Frontal cortex (tissue), 1 donor: Measurements from ENCODE around the gene AMN. TPM values are rescaled to one million over a fixed set of nuclear protein-coding genes. Genes with fewer than 3 reads are reported as not detected.

Experiments used
- total RNA-seq: library from RNA; depleted of rRNA; stranded (reverse); fragments of >200 nt; gene quantifications from one replicate; pipeline ENCODE4 v1.2.3, GENCODE V29; 2014

Gene AMN
- total RNA-seq, 1 donor from 2014 or later: under 0.01 TPM

Other genes with a start within 250 kb of the AMN start
- gene TRAF3, start 145.2 kb upstream of the AMN start, total RNA-seq: 15.1 TPM
- gene CDC42BPB, start 134.9 kb downstream of the AMN start, total RNA-seq: 64.0 TPM
- gene LBHD2, start 161.5 kb downstream of the AMN start, total RNA-seq: not detected
- 0.82 TPM for gene EXOC3L4, start 172.1 kb downstream of the AMN start, total RNA-seq
- gene TNFAIP2, start 200.8 kb downstream of the AMN start, total RNA-seq: 11.8 TPM